OCI-LY7 (cell line): ENCODE measurements around the gene IFIT1. TPM values are rescaled to one million over a fixed set of nuclear protein-coding genes. Genes with fewer than 3 reads are reported as not detected.

ENCODE experiments used
- BruUV-seq: library from RNA; stranded (reverse); fragments of 400-500 nt; replicated peaks from 2 replicates; lab custom pipeline; 2021; lab: Mats Ljungman, UMichigan
- CTCF ChIA-PET: fragments of 300-600 bp; sonication (Branson Sonifier 250); formaldehyde crosslinking; loops from one replicate; lab custom pipeline; 2022; ENCODE audit warnings: antibody characterized with exemption; ENCODE audit not compliant: unreplicated experiment; lab: Charles Lee
- POLR2A ChIA-PET: fragments of 300-600 bp; sonication (Branson Sonifier 250); formaldehyde crosslinking; loops from one replicate; lab custom pipeline; 2022; ENCODE audit warnings: antibody characterized with exemption; lab: Charles Lee
- DNase-seq: peaks from one replicate; pipeline ENCODE4 v3.0.0-alpha.2; 2015; ENCODE audit warnings: low spot score
- H2AFZ ChIP-seq: fragments of 200-600 bp; sonication (generic), shearing (Covaris generic); 2 replicates; pipeline ENCODE4 v1.6.1; 2014; ENCODE audit warnings: mild to moderate bottlenecking, antibody characterized with exemption, low read length, moderate library complexity
- H3K27ac ChIP-seq: fragments of 200-600 bp; sonication (generic); 2 replicates; pipeline ENCODE4 v1.5.1; 2014; ENCODE audit warnings: mixed run types, low read depth, mild to moderate bottlenecking, moderate library complexity, low read length, inconsistent platforms; ENCODE audit not compliant: poor library complexity, severe bottlenecking
- H3K36me3 ChIP-seq: fragments of 200-600 bp; sonication (generic); 2 replicates; pipeline ENCODE4 v1.6.1; 2014; ENCODE audit warnings: mild to moderate bottlenecking, antibody characterized with exemption, low read length, moderate library complexity, mixed read lengths; ENCODE audit not compliant: insufficient read depth
- H3K4me1 ChIP-seq: fragments of 200-600 bp; sonication (generic); 2 replicates; pipeline ENCODE4 v1.5.1; 2014; ENCODE audit warnings: mild to moderate bottlenecking, low read length; ENCODE audit not compliant: insufficient read depth, poor library complexity, severe bottlenecking
- H3K4me2 ChIP-seq: fragments of 200-600 bp; sonication (generic); 2 replicates; pipeline ENCODE4 v1.6.1; 2014; ENCODE audit warnings: mild to moderate bottlenecking, low read length
- H3K4me3 ChIP-seq: fragments of 200-600 bp; sonication (generic); 2 replicates; pipeline ENCODE4 v1.5.1; 2014; ENCODE audit warnings: mild to moderate bottlenecking, low read depth, low read length; ENCODE audit not compliant: poor library complexity, severe bottlenecking
- H3K79me2 ChIP-seq: fragments of 200-600 bp; sonication (generic); 2 replicates; pipeline ENCODE4 v1.6.1; 2016; ENCODE audit warnings: low read depth, mild to moderate bottlenecking, low read length, moderate library complexity, mixed read lengths; ENCODE audit not compliant: insufficient read depth
- H3K9me2 ChIP-seq: fragments of 200-600 bp; sonication (generic); 2 replicates; pipeline ENCODE4 v1.6.1; 2016; ENCODE audit warnings: mild to moderate bottlenecking, low read length, mixed read lengths; ENCODE audit not compliant: insufficient read depth
- H3K9me3 ChIP-seq: fragments of 200-600 bp; sonication (generic); 2 replicates; pipeline ENCODE4 v1.6.1; 2014; ENCODE audit warnings: mild to moderate bottlenecking, mixed run types, low read length, mixed read lengths
- H4K20me1 ChIP-seq: fragments of 200-600 bp; sonication (generic); 2 replicates; pipeline ENCODE4 v1.6.1; 2014; ENCODE audit warnings: mild to moderate bottlenecking, antibody characterized with exemption, low read length, moderate library complexity, mixed read lengths; ENCODE audit not compliant: insufficient read depth
- EZH2phosphoT487 ChIP-seq: fragments of 200-600 bp; sonication (generic); IDR thresholded peaks from 2 replicates; pipeline ENCODE4 v1.6.1; 2018; ENCODE audit warnings: low read depth, borderline replicate concordance, mild to moderate bottlenecking, mixed run types, antibody characterized with exemption, low read length, moderate library complexity, mixed read lengths
- intact Hi-C: fragments of 100-400 bp; cut with micrococcal nuclease; formaldehyde crosslinking; loops from one replicate; pipeline ENCODE4 v1.10.0; 2022; ENCODE audit not compliant: unreplicated experiment
- total RNA-seq, 2 experiments: library from RNA; depleted of rRNA in 1 of 2; stranded (reverse); fragments of >200 nt in 1 of 2; shearing (Covaris generic) in 1 of 2; gene quantifications; 2 replicates each; pipeline ENCODE4 v1.2.3, GENCODE V29; 2014 to 2022
- TF ChIP-seq, protein P1 (sequence below): fragments of 200-600 bp; sonication (generic); conservative IDR thresholded peaks from 2 replicates; pipeline ENCODE4 v1.5.1; 2014; ENCODE audit warnings: mild to moderate bottlenecking, antibody characterized with exemption, low read length, moderate library complexity, mixed read lengths

Gene IFIT1
- total RNA-seq, 2 experiments from 2014 or later = not detected

DNA sequence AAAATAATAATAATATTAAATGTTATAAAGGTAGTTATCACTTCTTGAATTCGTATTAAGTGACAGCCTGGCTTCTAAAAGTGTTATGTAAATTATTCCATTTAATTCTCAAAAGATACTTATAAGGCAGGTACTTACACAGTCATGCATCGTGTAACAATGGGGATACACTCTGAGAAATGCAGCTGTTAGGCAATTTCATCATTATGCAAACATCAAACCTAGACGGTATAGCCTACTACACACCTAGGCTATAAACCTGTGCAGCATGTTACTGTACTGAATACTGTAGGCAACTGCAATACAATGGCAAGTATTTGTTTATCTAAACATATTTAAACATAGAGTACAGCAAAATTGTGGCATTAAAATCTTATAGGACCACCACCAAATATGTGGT is 1.5 kb downstream of the IFIT1 start:
- ChIA-PET POLR2A (interaction anchor here (0.5 kb wide), 1 partner anchor 684 kb away, joined by 4 read pairs; no protein-coding TSS in a partner anchor), CTCF (no interaction called here)
- Histone ChIP-seq H3K27ac (no peak overlapping the region), H3K9me2 (no peaks in the 10 kb centered on the region), H3K9me3 (no peaks in the 10 kb centered on the region), H2AFZ (no peak overlapping the region), H3K79me2 (no peaks in the 10 kb centered on the region), H3K4me2 (no peak overlapping the region), H4K20me1 (no peaks in the 10 kb centered on the region), H3K4me1 (peaks cover 7% of the 10 kb centered on the region), H3K36me3 (no peaks in the 10 kb centered on the region), H3K4me3 (no peak overlapping the region)
- TF ChIP-seq, protein P1, sequence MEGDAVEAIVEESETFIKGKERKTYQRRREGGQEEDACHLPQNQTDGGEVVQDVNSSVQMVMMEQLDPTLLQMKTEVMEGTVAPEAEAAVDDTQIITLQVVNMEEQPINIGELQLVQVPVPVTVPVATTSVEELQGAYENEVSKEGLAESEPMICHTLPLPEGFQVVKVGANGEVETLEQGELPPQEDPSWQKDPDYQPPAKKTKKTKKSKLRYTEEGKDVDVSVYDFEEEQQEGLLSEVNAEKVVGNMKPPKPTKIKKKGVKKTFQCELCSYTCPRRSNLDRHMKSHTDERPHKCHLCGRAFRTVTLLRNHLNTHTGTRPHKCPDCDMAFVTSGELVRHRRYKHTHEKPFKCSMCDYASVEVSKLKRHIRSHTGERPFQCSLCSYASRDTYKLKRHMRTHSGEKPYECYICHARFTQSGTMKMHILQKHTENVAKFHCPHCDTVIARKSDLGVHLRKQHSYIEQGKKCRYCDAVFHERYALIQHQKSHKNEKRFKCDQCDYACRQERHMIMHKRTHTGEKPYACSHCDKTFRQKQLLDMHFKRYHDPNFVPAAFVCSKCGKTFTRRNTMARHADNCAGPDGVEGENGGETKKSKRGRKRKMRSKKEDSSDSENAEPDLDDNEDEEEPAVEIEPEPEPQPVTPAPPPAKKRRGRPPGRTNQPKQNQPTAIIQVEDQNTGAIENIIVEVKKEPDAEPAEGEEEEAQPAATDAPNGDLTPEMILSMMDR = no peak
- TF ChIP-seq EZH2phosphoT487 = no peak
- no TSS peak for BruUV-seq
- no peak for DNase-seq
- intact Hi-C loops = no loop called here

DNA sequence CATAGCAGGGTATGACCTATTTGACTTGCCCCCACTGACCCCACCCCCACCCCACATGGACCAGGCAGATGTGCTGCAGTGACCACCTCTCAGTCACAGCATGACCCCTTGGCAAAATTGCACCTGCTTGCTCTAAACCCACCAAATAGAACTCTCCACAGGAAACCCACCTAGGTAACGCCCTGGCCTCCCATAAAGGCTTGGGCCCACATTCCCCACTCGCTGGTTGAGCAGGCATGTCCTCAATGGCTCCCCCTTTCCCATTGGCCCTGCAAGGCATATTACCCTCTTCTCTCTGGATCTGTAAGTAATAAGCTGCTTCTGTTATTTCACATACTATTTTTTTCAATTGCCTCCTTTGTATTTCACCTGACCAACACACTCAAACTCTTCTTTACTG is 2.7 kb downstream of the IFIT1 start:
- CTCF ChIA-PET = no interaction called here
- H4K20me1 ChIP-seq = no peaks in the 10 kb centered on the region
- intact Hi-C loops = no loop called here
- no peak overlapping the region for H3K27ac ChIP-seq
- no peaks in the 10 kb centered on the region for H3K9me2 ChIP-seq
- TF ChIP-seq, protein P1 = no peak
- TF ChIP-seq EZH2phosphoT487 = no peak
- H3K4me1 ChIP-seq = peaks cover 7% of the 10 kb centered on the region
- H3K4me3 ChIP-seq = no peak overlapping the region
- no peaks in the 10 kb centered on the region for H3K9me3 ChIP-seq
- no TSS peak for BruUV-seq
- no peak overlapping the region for H2AFZ ChIP-seq
- DNase-seq = no peak
- no peak overlapping the region for H3K4me2 ChIP-seq
- no peaks in the 10 kb centered on the region for H3K79me2 ChIP-seq
- H3K36me3 ChIP-seq = no peaks in the 10 kb centered on the region
- POLR2A ChIA-PET = no interaction called here

DNA sequence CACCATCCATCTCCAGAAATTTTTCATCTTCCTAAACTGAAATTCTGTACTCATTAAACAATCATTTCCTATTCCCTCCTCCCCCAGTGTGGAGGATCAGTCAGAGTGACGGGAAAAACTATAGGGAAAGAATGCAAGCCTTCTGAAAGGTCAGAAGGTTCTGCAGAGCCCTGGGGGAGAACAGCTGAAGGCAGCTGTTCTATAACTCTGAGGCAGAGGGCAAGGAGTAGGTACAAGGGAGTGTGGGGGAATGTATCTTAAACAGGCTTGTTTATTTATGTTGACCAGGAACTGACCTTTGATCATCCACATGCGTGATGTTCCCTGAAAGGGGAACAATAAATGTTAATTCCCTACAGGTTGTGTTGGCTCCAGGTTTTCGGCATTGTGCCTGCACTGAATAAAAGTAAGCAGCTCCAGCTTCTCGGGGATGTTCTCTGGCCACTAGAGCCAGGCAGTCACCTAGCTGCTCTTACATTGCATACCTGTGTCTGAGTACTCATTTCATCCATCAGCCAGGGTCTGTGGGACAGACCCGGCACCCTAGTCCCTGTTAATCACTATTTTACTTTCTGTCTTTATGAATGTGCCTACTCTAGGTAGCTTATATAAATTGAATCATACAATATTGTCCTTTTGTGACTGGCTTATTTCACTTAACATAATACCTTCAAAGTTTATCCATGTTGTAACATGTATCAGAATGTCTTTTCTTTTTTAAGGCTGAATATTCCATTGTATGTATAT is 5.8 kb downstream of the IFIT1 start:
- BruUV-seq = no TSS peak
- no peak for TF ChIP-seq EZH2phosphoT487
- TF ChIP-seq, protein P1 = no peak
- no peaks in the 10 kb centered on the region for H4K20me1 ChIP-seq
- H3K36me3 ChIP-seq = no peaks in the 10 kb centered on the region
- intact Hi-C loops = no loop called here
- no peaks in the 10 kb centered on the region for H3K9me2 ChIP-seq
- POLR2A ChIA-PET = interaction anchor here (1.5 kb wide), 1 partner anchor 11 kb away, joined by 4 read pairs; no protein-coding TSS in a partner anchor
- no peak overlapping the region for H3K4me3 ChIP-seq
- H3K9me3 ChIP-seq = no peaks in the 10 kb centered on the region
- H3K27ac ChIP-seq = no peak overlapping the region
- H3K4me2 ChIP-seq = no peak overlapping the region
- H3K79me2 ChIP-seq = no peaks in the 10 kb centered on the region
- no peaks in the 10 kb centered on the region for H3K4me1 ChIP-seq
- CTCF ChIA-PET = no interaction called here
- H2AFZ ChIP-seq = no peak overlapping the region
- DNase-seq = no peak
